Measurements from ENCODE around the gene RPS23. TPM values are rescaled to one million over a fixed set of nuclear protein-coding genes. Genes with fewer than 3 reads are reported as not detected.
"Not testable (repeated sequence)": the region's sequence is repeated elsewhere in the genome, so short reads cannot be mapped to it uniquely, and the experiment has no call there.

RPS23 gene
- total RNA-seq, 1 donor from 2014 or later = 1,193 TPM

DNA sequence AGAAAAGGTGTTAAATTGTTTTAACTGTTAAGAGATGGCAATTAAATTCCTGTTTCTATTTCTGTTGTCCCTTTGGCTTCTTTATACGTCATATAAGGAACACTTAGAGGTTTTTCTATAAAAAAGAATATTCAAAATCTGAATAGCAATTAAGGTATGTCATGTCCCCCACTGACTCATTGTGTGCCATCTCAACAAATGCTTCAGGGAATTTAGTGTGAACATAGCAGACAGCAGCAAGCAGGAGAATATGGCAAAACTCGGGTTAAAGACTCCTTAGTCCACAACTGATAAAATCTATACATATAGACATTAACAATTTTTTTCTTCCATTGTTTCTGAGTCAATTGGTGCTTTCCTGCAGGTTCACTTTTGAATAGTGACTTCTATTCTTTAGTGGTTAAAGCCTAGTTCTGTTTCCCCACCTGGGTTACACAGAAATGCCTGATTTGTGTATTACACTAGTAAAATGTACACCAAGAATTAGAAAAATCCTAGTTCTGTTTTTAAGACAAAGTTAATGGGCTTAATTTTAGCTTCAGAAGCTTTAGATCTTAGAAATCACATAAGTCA, 17.9 kb upstream of the RPS23 start:
- intact Hi-C loops (cut with DNase I) = no loop called here

DNA sequence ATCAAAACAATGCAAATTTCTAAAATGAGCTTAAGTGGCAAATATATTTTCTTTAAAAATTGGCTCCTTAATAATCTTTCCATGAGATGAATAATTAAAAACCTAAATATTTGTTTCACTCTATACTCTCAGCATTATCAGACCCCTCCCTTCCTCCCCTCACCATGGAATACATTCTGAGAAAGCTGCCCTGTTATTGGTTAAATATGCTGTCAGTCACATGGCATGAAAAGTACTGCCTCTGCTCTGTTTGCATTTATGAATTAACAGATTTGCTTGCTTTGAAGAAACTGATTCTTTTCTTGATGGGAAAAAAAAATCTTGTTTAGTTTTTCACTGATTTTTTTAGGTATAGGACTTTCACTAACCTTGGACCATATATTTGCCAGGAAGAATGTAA, 17.0 kb upstream of the RPS23 start:
- no peak for ATAC-seq (ENCODE audit: poor library complexity)
- intact Hi-C loops (cut with DNase I) = no loop called here

More for the DNA sequence above, 17.9 kb upstream of the RPS23 start:
- ATAC-seq (ENCODE audit: poor library complexity) (no peak), DNase-seq (no peak)

DNA sequence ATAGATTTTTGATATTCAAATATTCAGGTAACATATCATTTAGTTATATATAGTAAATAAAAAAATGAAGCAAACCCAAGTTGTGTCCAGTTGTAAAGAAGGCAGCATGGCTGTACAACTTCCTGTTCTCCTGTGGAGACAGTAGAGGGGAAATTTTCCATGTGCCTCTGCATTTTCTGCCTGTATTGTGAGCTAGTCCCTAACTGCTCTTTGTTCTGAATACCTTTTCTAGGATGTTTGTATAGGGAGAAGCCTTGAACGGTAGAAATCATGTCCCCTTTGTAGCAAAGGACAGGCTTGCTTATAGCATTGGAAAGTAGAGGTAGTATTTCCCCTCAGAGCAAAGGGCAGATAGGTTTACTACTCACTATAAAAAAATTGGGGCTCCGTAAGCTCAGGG, 13.3 kb upstream of the RPS23 start:
- DNase-seq (no peak), ATAC-seq (ENCODE audit: poor library complexity) (no peak)
- intact Hi-C loops (cut with DNase I) = no loop called here

More for the DNA sequence above, 17.0 kb upstream of the RPS23 start:
- no peak for DNase-seq

DNA sequence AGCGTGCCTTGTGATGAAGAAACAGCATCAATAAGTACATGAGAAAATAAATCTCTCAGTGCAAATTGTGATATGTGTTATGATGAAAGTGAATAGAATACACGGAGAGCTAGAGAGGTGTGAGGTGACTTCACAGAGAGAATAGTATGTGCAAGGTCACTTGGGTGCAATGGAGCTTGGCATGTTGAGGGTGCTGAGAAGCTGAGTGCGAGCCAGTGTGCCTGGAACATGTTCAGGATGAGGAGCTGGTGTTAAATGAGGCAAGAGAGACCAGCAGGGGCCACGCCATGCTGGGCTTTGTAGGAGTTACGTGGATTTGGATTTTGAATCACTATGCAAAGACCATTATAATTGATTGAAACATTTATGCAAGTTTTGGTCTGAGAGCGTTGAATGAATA, 12.8 kb upstream of the RPS23 start:
- peak; percentile 84 for ATAC-seq (ENCODE audit: poor library complexity)
- peak; percentile 44 for DNase-seq
- intact Hi-C loops (cut with DNase I) = no loop called here

DNA sequence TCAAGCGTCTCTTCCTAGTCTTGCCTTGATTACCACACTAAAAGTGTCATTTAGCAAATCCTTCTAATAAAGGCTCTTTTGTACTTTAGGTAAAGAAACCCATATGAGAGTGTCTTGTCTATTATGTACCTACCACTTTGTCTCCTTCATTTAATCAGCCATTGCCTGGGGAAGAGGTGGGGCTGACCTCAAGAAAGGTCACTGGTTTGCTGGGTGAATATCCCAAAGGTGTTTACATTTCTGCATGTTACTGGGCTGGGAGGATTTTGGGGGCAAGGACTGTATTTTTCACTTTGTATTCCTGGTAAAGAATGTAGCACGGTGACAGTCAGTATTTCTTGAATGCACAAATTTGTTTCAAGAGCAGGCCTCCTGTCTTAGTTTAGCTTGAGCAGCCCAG, 11.9 kb upstream of the RPS23 start:
- intact Hi-C loops (cut with DNase I) = no loop called here
- DNase-seq = no peak
- ATAC-seq (ENCODE audit: poor library complexity) = no peak

DNA sequence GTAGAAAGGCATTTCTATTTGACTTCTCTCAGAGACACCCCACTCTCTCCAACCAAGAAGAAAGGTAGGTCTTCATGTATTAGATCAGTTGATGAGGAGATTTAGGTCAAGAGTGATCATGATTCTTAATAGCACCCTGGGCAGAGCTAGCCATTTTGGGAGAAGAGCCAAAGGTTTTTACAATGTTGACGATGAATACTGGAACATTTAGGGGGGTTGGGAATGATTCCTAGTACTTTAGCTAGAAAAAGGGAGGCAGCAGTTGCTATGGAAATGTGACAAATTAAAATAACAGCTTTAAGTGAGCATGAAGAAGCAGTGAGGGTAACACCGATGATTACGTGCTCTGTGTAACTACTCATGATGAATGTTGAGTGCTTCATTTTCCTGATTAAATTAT, 9.5 kb upstream of the RPS23 start:
- intact Hi-C loops (cut with DNase I) = no loop called here
- DNase-seq = no peak
- ATAC-seq (ENCODE audit: poor library complexity) = no peak

DNA sequence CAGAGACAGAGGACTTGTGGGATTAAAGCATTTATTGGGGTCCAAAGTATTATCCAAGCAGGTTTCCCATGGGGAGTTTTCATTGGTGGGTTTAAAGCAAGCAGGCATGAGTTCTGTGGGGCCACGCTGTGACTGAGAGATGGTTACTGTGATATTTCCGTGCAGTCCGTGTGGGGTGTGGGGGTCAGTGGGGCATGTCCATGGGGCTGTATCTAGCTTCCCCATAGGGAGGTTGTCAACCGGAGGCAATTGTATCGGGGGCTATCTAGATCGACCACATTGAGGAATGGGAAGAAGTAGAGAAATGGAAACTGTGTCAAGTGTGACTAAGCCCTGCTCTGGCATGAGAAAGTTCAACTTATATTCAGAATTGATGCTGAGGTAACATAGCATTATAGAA, 7.1 kb upstream of the RPS23 start:
- no peak for DNase-seq
- ATAC-seq (ENCODE audit: poor library complexity) = no peak
- intact Hi-C loops (cut with DNase I) = no loop called here

DNA sequence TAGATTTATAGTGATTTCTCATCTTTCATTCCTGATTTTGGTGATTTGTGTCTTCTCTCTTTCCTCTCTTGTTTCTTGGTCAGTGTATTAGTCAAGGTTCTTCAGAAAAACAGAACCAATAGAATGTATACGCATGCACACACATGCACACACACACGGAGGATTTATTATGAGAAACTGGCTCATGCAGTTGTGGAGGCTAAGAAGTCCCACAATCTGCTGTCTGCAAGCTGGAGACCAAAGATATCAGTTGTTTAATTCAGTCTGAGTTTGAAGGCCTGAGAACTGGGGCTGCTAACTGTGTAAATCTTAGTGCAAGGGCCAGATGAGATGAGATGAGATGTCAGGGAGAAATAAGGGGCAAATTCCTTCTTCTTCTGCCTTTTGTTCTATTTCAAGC, 5.7 kb upstream of the RPS23 start:
- ATAC-seq (ENCODE audit: poor library complexity) (no peak), DNase-seq (no peak)
- intact Hi-C loops (cut with DNase I) = no loop called here

DNA sequence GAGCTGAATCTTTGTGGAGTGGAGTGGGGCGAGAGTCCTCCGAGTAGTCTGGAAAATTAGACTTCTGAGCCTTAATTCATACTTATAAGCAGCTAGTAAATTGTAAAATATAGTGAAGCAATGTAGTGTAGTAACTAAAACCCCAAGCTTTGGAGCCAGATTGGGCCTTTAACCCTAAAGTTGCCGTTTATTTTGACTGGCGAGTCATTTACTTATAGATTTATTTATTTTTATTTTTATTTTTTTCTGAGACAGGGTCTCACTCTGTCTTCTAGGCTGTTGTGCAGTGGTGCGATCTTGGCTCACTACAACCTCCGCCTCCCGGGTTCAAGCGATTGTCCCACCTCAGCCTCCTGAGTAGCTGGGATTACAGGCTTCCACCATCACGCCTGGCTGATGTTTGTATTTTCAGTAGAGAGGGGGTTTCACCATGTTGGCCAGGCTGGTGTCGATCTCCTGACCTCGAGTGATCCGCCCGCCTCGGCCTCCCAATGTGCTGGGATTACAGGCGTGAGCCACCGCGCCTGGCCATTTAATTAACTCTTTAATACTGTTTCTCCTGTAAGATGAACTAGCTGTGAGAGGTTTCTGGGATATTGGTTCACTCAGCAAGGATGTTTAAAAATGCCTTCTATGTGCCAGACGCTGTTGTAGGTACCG, 687 bp upstream of the RPS23 start:
- ATAC-seq (ENCODE audit: poor library complexity) = no peak
- DNase-seq = no peak
- intact Hi-C loops (cut with DNase I) = no loop called here

DNA sequence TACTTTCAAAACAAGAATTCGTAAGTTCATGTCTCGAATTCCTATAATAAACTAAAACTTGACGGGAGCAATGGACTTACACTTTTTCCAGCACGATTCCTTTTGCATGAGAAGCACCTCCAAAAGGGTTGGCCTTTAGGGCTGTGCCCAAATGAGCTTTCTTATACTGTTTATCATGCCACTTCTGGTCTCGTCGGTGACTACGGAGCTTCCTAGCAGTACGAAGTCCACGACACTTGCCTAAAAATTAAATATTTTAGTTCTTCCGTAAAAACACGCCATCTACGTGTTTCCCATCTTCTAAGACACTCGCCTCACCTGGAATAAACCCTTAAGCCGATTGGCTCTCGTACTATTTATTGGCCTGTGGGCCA, 554 bp downstream of the RPS23 start:
- intact Hi-C loops (cut with DNase I) = no loop called here
- ATAC-seq (ENCODE audit: poor library complexity) (no peak), DNase-seq (no peak)

DNA sequence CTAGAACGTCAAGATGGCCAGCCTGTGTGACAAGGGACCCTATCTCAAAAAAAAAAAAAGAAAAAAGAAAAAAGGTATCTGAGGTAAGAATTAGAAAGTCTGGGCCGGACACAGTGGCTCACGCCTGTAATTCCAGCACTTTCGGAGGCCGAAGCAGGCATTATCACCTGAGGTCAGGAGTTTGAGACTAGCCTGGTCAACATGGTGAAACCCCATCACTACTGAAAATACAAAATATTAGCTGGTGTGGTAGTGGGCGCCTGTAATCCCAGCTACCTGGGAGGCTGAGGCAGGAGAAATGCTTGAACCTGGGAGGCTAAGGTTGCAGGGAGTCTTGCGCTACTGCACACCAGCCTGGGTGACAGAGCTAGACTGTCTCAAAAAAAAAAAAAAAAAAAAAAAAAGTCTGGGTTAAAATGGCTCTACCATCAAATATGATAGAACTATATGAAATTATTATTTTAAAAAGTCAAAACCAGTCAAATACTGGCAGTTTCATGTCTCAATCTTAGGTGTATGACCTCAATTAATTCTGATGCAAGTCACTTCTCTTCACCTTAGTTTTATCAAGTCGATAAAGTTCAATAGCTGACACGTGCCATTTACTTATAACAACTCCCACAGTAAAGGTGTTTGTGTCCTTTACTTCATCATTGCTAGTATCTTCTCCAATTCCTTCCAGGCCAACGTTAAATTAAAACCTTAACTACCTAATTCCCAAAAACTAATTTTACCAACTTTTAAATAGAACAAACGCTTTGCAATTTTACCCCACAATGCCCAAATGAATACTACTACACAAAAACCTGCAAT, 1.1 kb downstream of the RPS23 start:
- intact Hi-C loops (cut with DNase I) = no loop called here
- no peak for DNase-seq
- no peak for ATAC-seq (ENCODE audit: poor library complexity)

DNA sequence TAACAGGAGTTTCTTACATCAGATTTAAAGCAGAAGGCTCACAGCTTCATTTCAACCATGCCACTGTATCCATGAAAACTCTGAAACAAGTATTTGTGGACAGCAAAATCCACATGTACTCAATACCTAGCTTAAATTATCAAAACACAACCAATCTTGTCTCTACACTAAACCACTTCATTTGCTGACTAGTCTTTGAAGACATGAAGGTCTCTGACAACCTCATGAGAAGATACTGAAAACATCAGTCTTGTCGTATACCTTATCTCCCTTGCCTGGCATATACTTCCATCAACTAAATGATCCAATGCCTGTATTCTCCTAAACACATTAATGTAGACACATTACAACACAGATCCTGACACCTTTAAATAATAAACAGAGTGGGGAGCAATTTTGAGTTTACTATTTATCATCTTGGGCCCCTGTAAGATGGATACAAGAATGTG, 2.9 kb downstream of the RPS23 start:
- intact Hi-C loops (cut with DNase I) = no loop called here
- DNase-seq (no peak), ATAC-seq (ENCODE audit: poor library complexity) (no peak)

DNA sequence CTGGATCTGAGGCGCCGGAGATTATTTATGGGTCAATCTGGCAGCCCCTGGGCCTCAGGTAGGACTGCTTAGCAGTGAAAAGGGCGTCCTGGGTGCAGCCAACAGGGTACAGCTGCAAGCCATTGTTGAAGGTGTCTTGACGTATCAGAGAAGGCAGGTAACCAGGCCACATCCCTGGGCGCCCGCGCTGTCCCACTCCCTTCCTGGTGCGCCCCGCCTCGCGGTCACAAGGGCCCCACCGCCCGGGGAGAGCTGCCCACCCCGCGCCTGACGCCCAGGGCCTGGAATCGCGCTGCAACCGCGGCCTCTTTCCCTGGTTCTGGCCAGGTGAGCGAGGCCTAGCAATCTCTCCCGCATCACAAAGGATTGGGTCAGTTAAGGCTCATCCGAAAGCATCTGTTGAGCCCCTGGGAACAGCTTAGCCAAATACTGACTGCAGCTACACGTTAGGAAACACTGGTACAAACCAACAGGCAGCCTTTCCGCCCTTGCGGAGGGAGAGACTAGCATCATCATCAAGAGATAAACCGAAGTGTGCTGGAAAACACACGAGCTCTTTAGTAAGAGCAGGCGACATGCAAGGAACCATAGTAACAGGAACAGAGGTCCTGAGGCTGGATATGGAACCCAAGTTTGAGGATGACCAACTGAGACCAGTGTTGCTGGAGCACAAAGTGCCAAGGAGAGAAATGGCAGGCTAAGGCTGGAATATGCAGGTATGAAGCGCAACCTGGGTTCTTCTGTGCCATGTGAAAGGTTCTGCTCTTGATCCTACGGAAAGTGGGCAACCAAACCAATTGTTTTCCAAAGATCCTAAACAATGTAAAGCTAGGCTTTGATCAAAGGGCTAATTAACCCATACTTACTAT, 3.6 kb downstream of the RPS23 start:
- DNase-seq = no peak
- no peak for ATAC-seq (ENCODE audit: poor library complexity)
- intact Hi-C loops (cut with DNase I) = no loop called here

DNA sequence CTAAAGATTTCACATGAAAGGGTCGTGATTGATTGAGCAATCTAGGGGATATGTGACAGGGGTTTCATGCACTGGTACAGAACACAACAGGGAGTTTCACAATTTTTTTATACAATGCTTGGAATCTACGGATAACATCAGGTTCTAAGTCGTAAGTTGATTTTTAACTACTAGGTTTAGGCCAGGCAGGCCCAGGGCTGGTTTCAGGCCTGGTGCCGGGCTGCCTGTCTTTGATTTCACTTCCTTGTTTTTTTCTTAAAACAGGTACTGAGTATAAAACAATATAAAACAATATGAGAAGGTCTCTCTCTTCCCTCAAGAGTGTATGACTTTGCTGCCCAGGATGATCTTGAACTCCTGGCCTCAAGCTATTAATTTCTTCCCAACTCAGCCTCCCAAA, 4.7 kb downstream of the RPS23 start:
- intact Hi-C loops (cut with DNase I); DNase-seq; ATAC-seq (ENCODE audit: poor library complexity): not testable (repeated sequence)

DNA sequence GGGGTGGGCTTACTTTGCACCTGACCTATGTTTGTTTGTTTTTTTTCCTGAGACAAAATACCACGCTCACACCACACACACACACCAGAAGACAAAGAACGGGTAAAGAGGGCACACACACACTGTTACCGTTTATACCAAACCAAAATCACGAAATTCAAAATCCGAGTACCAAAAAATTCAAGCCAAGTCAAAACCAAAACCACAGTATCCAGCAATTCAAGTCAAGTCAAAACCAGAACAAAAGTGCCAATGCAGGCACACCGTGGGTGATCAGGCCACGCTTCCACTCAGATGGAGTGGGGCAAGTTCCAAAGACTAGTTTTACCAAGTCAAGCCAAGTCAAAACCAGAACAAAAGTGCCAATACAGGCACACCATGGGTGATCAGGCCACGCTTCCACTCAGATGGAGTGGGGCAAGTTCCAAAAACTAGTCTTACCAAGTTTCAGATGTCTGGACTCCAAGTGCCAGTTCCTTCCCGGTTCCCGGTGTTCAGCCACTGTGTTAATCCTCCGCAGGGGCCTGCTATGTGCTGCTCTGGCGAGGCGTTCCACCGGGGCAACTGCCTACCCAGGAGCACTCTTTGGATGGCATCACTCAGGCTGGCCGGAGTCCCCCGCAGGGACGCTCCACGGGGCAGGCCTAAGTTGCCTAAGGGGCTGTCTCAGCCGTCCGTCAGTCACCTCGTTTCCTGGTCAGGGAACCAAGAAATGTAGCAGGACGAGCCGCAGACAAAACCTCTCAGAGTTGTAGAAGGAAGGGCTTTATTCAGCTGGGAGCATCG, 5.4 kb downstream of the RPS23 start:
- ATAC-seq (ENCODE audit: poor library complexity); intact Hi-C loops (cut with DNase I): not testable (repeated sequence)
- peak; percentile 43 for DNase-seq

DNA sequence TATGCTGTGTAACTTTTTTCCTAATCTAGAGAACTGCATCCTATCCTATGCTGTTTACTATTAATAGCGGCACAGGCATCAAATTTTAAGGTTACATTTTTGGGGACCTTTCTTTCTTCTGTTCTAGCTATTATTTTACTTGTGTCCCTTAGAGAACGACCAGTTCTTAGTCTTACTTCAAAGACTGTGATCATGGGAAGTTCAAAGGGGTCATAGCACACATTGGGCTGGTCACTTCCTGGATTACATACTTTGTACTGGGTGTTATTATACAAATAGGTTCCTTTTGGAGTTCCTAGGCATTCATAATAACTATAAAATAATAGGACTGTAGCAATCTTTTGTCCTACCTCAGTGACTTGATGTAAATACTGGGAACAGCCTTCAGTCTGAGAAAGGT, 8.8 kb downstream of the RPS23 start:
- DNase-seq; ATAC-seq (ENCODE audit: poor library complexity); intact Hi-C loops (cut with DNase I): not testable (repeated sequence)

DNA sequence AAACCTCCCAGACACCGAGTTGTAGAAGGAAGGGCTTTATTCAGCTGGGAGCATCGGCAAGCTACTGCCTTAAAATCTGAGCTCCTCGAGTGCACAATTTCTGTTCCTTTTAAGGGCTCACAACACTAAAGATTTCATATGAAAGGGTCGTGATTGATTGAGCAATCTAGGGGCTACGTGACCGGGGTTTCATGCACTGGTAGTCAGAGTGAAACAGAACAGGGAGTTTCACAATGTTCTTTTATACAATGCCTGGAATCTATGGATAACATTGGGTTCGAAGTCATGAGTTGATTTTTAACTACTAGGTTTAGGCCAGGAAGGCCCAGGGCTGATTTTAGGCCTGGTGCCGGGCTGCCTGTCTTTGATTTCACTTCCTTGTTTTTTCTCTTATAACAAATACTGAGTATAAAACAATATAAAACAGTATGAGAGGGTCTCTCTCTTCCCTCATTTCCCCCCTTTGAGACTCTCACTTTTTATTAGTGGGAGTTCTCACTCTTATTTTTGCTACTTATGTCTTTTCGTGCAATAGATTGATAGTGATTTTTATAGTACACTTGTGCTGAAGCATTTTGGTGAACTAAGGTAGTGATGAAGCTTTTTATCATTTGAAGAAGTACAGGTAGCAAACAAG, 10.7 kb downstream of the RPS23 start:
- ATAC-seq (ENCODE audit: poor library complexity); DNase-seq; intact Hi-C loops (cut with DNase I): not testable (repeated sequence)

DNA sequence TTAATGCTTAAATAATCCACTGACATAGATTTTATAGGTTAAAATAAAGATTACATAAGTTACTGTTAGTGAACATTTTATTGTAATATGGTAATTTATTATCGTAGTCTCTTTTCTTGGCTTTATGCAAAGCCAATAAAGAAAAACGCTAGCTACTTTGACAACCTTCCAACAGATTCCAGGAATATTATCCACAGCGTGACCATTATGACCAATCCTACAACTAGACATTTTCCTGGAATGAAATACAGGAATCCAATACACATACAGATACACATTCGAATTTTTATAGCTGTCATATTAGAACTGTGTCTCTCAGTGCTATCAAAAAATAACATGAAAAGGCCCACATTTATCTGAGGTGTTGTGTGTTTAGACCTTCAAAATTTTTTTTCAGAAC, 13.1 kb downstream of the RPS23 start:
- no peak for ATAC-seq (ENCODE audit: poor library complexity)

More for the DNA sequence above, 13.1 kb downstream of the RPS23 start:
- intact Hi-C loops (cut with DNase I) = no loop called here
- DNase-seq = no peak

All from Right ventricle myocardium superior (tissue), 1 donor.